GM23248 (cell line): Measurements from ENCODE around the gene SEC14L1. TPM values are rescaled to one million over a fixed set of nuclear protein-coding genes. Genes with fewer than 3 reads are reported as not detected.

Source experiments
- DNase-seq: peaks from one replicate; pipeline ENCODE4 v3.0.0-alpha.2; 2015
- H2AFZ ChIP-seq: fragments of 200-600 bp; sonication (generic); 2 replicates; pipeline ENCODE4 v1.6.1; 2016; ENCODE audit warnings: antibody characterized with exemption
- H3F3A ChIP-seq: fragments of 200-600 bp; sonication (generic); 2 replicates; pipeline ENCODE4 v1.6.1; 2016; ENCODE audit warnings: mild to moderate bottlenecking, antibody characterized with exemption, mixed run types; ENCODE audit not compliant: insufficient read depth
- H3K27ac ChIP-seq: fragments of 200-600 bp; sonication (generic); 2 replicates; pipeline ENCODE4 v1.5.1; 2016; ENCODE audit warnings: mild to moderate bottlenecking
- H3K27me3 ChIP-seq: fragments of 200-600 bp; sonication (generic); replicated peaks from 2 replicates; pipeline ENCODE4 v1.6.1; 2016; ENCODE audit warnings: mild to moderate bottlenecking; ENCODE audit not compliant: insufficient read depth
- H3K36me3 ChIP-seq: fragments of 200-600 bp; sonication (generic); 2 replicates; pipeline ENCODE4 v1.6.1; 2016; ENCODE audit warnings: low read depth, mild to moderate bottlenecking
- H3K4me1 ChIP-seq: fragments of 200-600 bp; sonication (generic); 2 replicates; pipeline ENCODE4 v1.6.1; 2016; ENCODE audit warnings: mild to moderate bottlenecking; ENCODE audit not compliant: insufficient read depth
- H3K4me2 ChIP-seq: fragments of 200-600 bp; sonication (generic); one replicate; pipeline ENCODE4 v1.6.1; 2016; ENCODE audit warnings: mild to moderate bottlenecking; ENCODE audit not compliant: unreplicated experiment
- H3K4me3 ChIP-seq: fragments of 200-600 bp; sonication (generic); 2 replicates; pipeline ENCODE4 v1.5.1; 2016; ENCODE audit warnings: mild to moderate bottlenecking
- H3K79me2 ChIP-seq: fragments of 200-600 bp; sonication (generic); 2 replicates; pipeline ENCODE4 v1.6.1; 2016; ENCODE audit warnings: mild to moderate bottlenecking; ENCODE audit not compliant: insufficient read depth
- H3K9ac ChIP-seq: fragments of 200-600 bp; sonication (generic); 2 replicates; pipeline ENCODE4 v1.6.1; 2016; ENCODE audit warnings: mild to moderate bottlenecking
- H3K9me2 ChIP-seq: fragments of 200-600 bp; sonication (generic); 2 replicates; pipeline ENCODE4 v1.6.1; 2016; ENCODE audit warnings: mixed run types, mild to moderate bottlenecking, moderate library complexity; ENCODE audit not compliant: insufficient read depth
- H3K9me3 ChIP-seq: fragments of 200-600 bp; sonication (generic); one replicate; pipeline ENCODE4 v1.6.1; 2017; ENCODE audit warnings: low read depth
- H4K20me1 ChIP-seq: fragments of 200-600 bp; sonication (generic); 2 replicates; pipeline ENCODE4 v1.6.0; 2016; ENCODE audit not compliant: insufficient read depth
- EZH2 ChIP-seq: fragments of 200-600 bp; sonication (generic); IDR thresholded peaks from 2 replicates; pipeline ENCODE4 v1.6.1; 2018; ENCODE audit warnings: antibody characterized with exemption, mild to moderate bottlenecking; ENCODE audit not compliant: insufficient read depth, poor library complexity, severe bottlenecking
- EZH2phosphoT487 ChIP-seq: fragments of 200-600 bp; sonication (generic); IDR thresholded peaks from 2 replicates; pipeline ENCODE4 v1.6.1; 2018; ENCODE audit warnings: antibody characterized with exemption, moderate library complexity, mild to moderate bottlenecking, low read depth; ENCODE audit not compliant: insufficient read depth
- WGBS, 2 experiments: methylation state at CpG; one replicate each; pipeline ENCODE4 v1.1.6; 2015 to 2017; ENCODE audit warnings: low lambda C conversion rate in 2 of 2, low coverage in 1 of 2; ENCODE audit errors: missing lambda C conversion rate in 2 of 2; 5-methylcytosine and 5-hydroxymethylcytosine counted together
- in situ Hi-C: fragments of 300-500 bp; cut with MboI; formaldehyde crosslinking; loops from 2 replicates; pipeline ENCODE4 v1.15.0; 2020
- polyA plus RNA-seq: library from polyadenylated mRNA; unstranded; fragments of >200 nt; fragmentation: Nextera tagmentation; extraction: Ambion mirVana; gene quantifications from 2 replicates; pipeline ENCODE4 v1.2.1, GENCODE V29; 2016
- total RNA-seq: library from RNA; depleted of rRNA; stranded (reverse); fragments of >200 nt; shearing (Covaris generic); gene quantifications from 2 replicates; pipeline ENCODE4 v1.2.3, GENCODE V29; 2014

Gene SEC14L1
- total and polyA plus RNA-seq, 2 experiments from 2014 or later, result 24.4 to 26.8 TPM

DNA sequence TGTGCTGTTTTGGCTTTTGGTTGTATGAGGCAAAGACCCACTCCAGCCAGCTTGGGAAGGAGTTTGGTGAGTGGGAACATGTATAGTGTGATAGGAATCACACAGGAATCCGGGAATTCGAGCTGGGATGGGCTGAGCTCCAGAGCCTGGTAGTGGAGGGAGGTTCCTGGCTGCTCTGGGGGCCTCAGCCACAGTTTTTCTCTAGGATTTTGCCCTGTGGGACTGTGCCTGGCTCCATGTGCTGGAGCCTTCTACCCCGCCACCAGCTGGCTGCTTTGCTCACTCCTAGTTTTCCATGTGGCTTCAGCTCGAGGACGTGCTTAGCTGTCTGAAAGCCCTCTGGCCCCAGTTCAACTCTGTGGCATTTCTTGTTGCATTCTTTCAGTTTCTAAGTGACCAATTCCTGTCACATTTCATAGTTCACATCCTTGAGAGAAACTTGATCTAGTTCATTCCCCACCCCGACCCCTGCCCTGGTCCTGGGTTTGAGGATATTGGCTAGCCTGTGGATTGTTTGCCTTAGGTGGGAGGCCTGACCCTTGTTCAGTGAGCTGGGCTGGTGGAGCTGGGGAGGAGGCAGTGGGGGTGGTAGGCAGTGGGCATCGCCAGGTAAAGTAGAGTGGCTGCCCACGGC, 5.0 kb downstream of the SEC14L1 start:
- Histone ChIP-seq H3K27ac (peak overlapping the region; percentile 55), H3K27me3 (no peaks in the 10 kb centered on the region), H3K4me1 (peaks cover 21% of the 10 kb centered on the region), H3K79me2 (peaks cover 92% of the 10 kb centered on the region), H3K9me2 (no peaks in the 10 kb centered on the region), H3K4me3 (no peak overlapping the region), H3K9me3 (no peaks in the 10 kb centered on the region), H2AFZ (no peak overlapping the region), H3F3A (peaks cover 9% of the 10 kb centered on the region; the same call in 1 of the 2 replicates), H4K20me1 (no peaks in the 10 kb centered on the region), H3K4me2 (peak overlapping the region; percentile 10), H3K36me3 (peaks cover 28% of the 10 kb centered on the region), H3K9ac (peak overlapping the region; percentile 39)
- DNase-seq, result peak; percentile 85
- TF ChIP-seq EZH2, result no peak
- TF ChIP-seq EZH2phosphoT487, result no peak
- 24 to 29% methylated on average over 8 of the region's 8 CpGs for WGBS, 2 experiments
- in situ Hi-C loops, result no loop called here

DNA sequence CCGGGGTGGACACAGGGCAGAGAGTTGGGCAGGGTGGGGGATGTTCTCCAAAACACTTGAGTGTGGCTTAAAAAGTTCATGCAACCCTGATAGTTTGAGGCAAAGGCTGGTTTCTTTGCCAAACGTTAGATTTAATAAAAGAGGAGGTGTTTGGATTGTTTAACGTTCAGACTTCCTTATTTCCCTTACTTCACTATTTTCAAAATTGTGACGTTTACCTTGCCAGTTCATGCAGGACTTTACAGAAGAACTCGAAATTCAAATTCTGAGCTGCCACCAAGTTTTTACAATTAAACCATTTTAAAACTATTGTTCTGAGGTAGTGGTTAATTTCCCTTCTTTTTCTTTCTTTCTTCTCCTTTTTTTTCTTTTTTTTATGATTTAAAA, 5.5 kb downstream of the SEC14L1 start:
- Histone ChIP-seq H3K79me2 (peaks cover 97% of the 10 kb centered on the region), H3K9me3 (no peaks in the 10 kb centered on the region), H2AFZ (no peak overlapping the region), H3K27me3 (no peaks in the 10 kb centered on the region), H3K27ac (peak overlapping the region; percentile 55), H3K36me3 (peaks cover 28% of the 10 kb centered on the region), H3K4me3 (no peak overlapping the region), H3F3A (peaks cover 14% of the 10 kb centered on the region), H3K9me2 (no peaks in the 10 kb centered on the region), H4K20me1 (no peaks in the 10 kb centered on the region), H3K4me1 (peaks cover 26% of the 10 kb centered on the region), H3K4me2 (peak overlapping the region; percentile 10), H3K9ac (peak overlapping the region; percentile 39)
- in situ Hi-C loops, result no loop called here
- WGBS, 2 experiments, result 55 to 58% methylated on average over 5 of the region's 5 CpGs
- TF ChIP-seq EZH2, result no peak
- TF ChIP-seq EZH2phosphoT487, result no peak
- DNase-seq, result no peak

DNA sequence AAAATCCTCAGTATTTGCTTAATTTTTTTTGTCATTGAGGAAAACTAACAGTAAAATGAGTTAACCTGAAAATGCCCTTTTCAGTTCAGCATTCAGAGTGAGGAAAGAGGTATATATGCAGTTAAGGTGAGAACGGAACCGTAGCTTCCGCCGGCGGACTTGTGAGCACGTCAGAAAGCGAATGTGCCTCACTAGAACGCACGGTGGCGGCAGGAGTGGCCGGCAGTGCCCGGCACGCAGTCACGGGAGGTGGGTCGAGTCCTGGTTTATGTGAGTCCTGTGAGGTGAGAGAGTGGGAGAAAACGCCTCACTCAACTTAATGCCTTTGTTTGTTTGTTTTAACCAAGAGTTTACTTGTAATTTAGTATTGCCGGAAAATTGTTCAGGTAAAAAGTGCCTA, 6.1 kb downstream of the SEC14L1 start:
- H3K4me3 ChIP-seq, result no peak overlapping the region
- peaks cover 28% of the 10 kb centered on the region for H3K36me3 ChIP-seq
- no peaks in the 10 kb centered on the region for H3K27me3 ChIP-seq
- peaks cover 14% of the 10 kb centered on the region for H3F3A ChIP-seq
- peaks cover 97% of the 10 kb centered on the region for H3K79me2 ChIP-seq
- no peak overlapping the region for H3K27ac ChIP-seq
- no peak for DNase-seq
- H3K9me3 ChIP-seq, result no peaks in the 10 kb centered on the region
- H4K20me1 ChIP-seq, result no peaks in the 10 kb centered on the region
- peaks cover 29% of the 10 kb centered on the region for H3K4me1 ChIP-seq
- in situ Hi-C loops, result no loop called here
- H2AFZ ChIP-seq, result no peak overlapping the region
- WGBS, 2 experiments, result 93 to 94% methylated on average over 17 of the region's 17 CpGs
- TF ChIP-seq EZH2 (no peak), EZH2phosphoT487 (no peak)
- no peak overlapping the region for H3K9ac ChIP-seq
- no peak overlapping the region for H3K4me2 ChIP-seq
- H3K9me2 ChIP-seq, result no peaks in the 10 kb centered on the region

DNA sequence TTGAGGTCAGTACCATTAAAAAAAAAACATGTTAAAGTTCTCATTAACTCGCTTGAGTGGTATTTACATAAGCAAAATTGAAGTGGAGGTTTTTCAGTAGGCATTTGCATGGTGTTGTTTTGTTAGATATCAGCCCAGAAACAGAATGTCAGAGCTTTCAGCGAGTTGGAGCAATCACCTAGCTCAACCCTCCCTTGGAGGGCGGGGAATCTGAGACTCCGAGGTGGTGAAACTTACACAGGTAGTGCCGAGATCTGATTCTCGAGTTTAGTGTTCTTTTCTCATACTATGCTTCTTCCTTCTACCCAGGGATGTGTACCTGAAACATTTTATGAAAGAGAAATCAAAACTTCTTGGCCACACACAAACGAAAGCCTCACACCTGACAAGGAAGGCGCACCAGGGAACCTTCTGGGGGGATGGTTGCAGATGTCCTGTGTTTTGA, 6.6 kb downstream of the SEC14L1 start:
- peaks cover 97% of the 10 kb centered on the region for H3K79me2 ChIP-seq
- no peak overlapping the region for H3K27ac ChIP-seq
- no peak overlapping the region for H3K4me2 ChIP-seq
- H3F3A ChIP-seq, result peaks cover 14% of the 10 kb centered on the region
- H3K4me3 ChIP-seq, result no peak overlapping the region
- DNase-seq, result no peak
- H3K4me1 ChIP-seq, result peaks cover 30% of the 10 kb centered on the region
- H2AFZ ChIP-seq, result no peak overlapping the region
- no peaks in the 10 kb centered on the region for H3K27me3 ChIP-seq
- peaks cover 28% of the 10 kb centered on the region for H3K36me3 ChIP-seq
- H3K9me3 ChIP-seq, result no peaks in the 10 kb centered on the region
- 91 to 94% methylated on average over 8 of the region's 8 CpGs for WGBS, 2 experiments
- H4K20me1 ChIP-seq, result no peaks in the 10 kb centered on the region
- no peak overlapping the region for H3K9ac ChIP-seq
- H3K9me2 ChIP-seq, result no peaks in the 10 kb centered on the region
- TF ChIP-seq EZH2phosphoT487 (no peak), EZH2 (no peak)
- in situ Hi-C loops, result no loop called here
